H1 (cell line): ENCODE results near the gene TMEM117. TPM values are rescaled to one million over a fixed set of nuclear protein-coding genes. Genes with fewer than 3 reads are reported as not detected.

Experiments
- KDM4A ChIP-seq: IDR thresholded peaks from one replicate; pipeline ENCODE4 v1.7.1; 2012; ENCODE audit warnings: low read depth, mild to moderate bottlenecking, moderate library complexity, low read length, inconsistent platforms; ENCODE audit not compliant: severe bottlenecking
- POLR2A ChIP-seq, 2 experiments: IDR thresholded peaks; 1 replicate in 1 of 2; 2 replicates in 1 of 2; pipeline ENCODE4 v1.6.1; 2011; ENCODE audit warnings: low read depth in 2 of 2, low read length in 2 of 2, mild to moderate bottlenecking in 2 of 2; ENCODE audit errors: control extremely low read depth in 1 of 2
- SIN3A ChIP-seq, 2 experiments: IDR thresholded peaks in 1 of 2; conservative IDR thresholded peaks in 1 of 2; 2 replicates each; pipeline ENCODE4 v1.6.1; 2011 to 2012; ENCODE audit warnings: low read length in 2 of 2, improper control_type of control experiment in 1 of 2, low read depth in 1 of 2, mild to moderate bottlenecking in 1 of 2
- SP2 ChIP-seq: IDR thresholded peaks from 2 replicates; pipeline ENCODE4 v1.6.1; 2012; ENCODE audit warnings: mild to moderate bottlenecking, low read length, inconsistent platforms
- SP4 ChIP-seq: IDR thresholded peaks from 2 replicates; pipeline ENCODE4 v1.6.1; 2012; ENCODE audit warnings: low read length, inconsistent platforms
- polyA plus RNA-seq, 7 experiments: library from polyadenylated mRNA; depleted of rRNA in 3 of 7; stranded (reverse) in 5 of 7; unstranded in 2 of 7; fragments of >200 nt in 5 of 7; fragments of 200-250 nt in 2 of 7; gene quantifications; 1 replicate in 5 of 7; 2 replicates in 1 of 7; 4 replicates in 1 of 7; pipeline versions ENCODE4 v1.2.1 to v1.2.3, GENCODE V29; 2011 to 2013; ENCODE audit warnings: missing spikeins in 2 of 7, mixed read lengths in 2 of 7
- total RNA-seq: library from RNA; stranded (reverse); fragmentation: NEBNext Ultra II Directional; extraction: Animal tissue kit (Norgen Biotek cat#: 25700); gene quantifications from 2 replicates; pipeline ENCODE4 v1.2.1, GENCODE V29; 2021

Gene TMEM117
- total and polyA plus RNA-seq, 2 of the 8 experiments (the other 6 are each of a cell fraction or from before 2014, with no cell fraction given) = 0.80 to 1.4 TPM

DNA sequence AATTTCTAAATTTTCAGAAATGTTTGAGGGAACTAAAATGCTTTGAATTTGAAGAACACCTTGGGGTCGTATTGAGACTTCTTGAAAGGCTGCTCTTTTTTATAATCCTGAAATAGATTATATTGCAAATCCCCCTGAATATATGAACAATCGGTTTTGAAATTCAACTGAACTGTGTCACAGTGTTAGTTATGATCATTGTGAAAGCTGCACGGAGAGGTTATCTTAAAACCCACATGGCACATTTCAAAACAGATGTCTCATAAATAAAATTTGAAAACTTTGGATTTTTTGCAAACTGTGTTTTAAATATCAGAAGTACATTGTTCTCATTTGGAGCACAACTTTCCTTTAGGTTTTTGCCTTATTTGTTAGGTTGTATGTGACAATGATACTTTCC, 218.4 kb downstream of the TMEM117 start (continued):
- TF ChIP-seq SP4 = no peak
- TF ChIP-seq SIN3A (conservative IDR thresholded peaks at IDR 0.05 in 1 of 2, IDR thresholded peaks at IDR 0.05 in 1 of 2; ENCODE audit: low read depth in 1 of 2, low read length in 2 of 2) = no peak
- no peak for TF ChIP-seq SP2
- TF ChIP-seq POLR2A (IDR thresholded peaks at IDR 0.05; ENCODE audit: control extremely low read depth in 1 of 2, low read depth in 2 of 2, low read length in 2 of 2) = no peak
- no peak for TF ChIP-seq KDM4A
- TF ChIP-seq, all 59 proteins: peak for 0
